GM19099 (cell line): ENCODE data around the gene PHACTR3.

Experiments
- POLR2A ChIP-seq: IDR thresholded peaks from 3 replicates; pipeline ENCODE4 v1.6.1; 2011; ENCODE audit warnings: low read depth; ENCODE audit not compliant: insufficient read length; ENCODE audit errors: extremely low read depth

The PHACTR3 gene

GRCh38 chr20:59598625-59599310, 5.6 kb upstream of the PHACTR3 start:
- no peak for TF ChIP-seq POLR2A

GRCh38 chr20:59599941-59600340, 4.4 kb upstream of the PHACTR3 start:
- TF ChIP-seq POLR2A: no peak

GRCh38 chr20:59600472-59600871, 3.9 kb upstream of the PHACTR3 start:
- TF ChIP-seq POLR2A: no peak

- TF ChIP-seq POLR2A: no peak
Observed at GRCh38 chr20:59602546-59603080, 1.7 kb upstream of the PHACTR3 start.

GRCh38 chr20:59603176-59603575, 1.2 kb upstream of the PHACTR3 start:
- no peak for TF ChIP-seq POLR2A

- no peak for TF ChIP-seq POLR2A
Observed at GRCh38 chr20:59604741-59605600, 631 bp downstream of the PHACTR3 start.

DNA sequence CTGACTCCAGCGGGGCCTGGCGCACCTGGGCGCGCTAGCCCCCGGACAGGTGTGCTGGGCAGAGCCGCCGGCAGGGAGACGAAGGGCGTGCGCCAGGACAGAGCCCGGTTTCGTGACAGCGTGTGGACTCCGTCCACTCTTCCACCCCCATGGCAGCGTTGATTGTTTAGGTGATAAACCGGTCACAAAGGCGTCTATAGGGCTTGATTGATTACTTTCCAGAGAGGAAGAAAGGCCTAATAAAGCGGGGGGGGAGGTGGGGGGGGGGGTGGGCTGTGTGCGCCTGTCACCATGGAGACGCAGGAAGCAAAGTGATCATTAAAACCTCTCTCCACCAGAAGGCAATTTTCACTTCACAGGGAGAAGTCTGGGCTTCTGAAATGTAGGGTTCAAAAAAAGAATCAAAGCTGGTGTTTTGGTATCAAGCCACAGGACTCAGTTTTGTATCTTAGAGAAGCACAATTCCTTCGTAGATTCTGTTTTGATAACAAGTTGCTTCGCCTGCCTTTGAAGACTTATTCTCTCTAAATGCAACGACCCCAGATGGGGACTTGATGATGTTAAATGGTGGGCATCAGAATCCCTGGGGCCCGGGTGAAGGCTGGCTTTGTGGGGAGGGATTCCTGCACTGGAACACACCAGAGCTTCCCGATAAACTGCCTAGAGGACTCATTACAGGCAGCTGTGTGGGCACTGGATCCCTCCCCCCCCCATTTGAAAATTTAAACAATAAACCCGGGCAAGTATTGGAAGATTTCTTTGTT, 1.4 kb downstream of the PHACTR3 start:
- no peak for TF ChIP-seq POLR2A

DNA sequence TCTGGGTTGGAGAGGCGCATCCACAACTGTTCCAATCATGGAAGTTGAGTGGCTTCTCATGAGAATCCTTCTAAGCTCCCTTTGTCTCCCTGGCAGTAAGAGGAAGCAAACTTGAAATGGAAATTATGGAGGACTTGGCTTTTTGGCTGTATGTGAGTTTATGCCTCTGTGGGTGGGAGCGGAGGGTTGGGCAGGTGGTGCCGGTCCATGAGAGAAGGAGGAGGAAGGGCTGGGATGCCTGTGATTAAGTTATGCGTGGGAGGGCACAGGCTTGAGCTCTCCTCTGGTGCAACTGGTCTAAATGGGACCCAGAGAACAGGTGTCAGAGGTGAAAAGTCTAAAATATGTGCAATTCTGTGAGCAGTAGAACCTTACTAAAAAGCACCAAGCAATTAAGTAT, 2.2 kb downstream of the PHACTR3 start:
- no peak for TF ChIP-seq POLR2A

DNA sequence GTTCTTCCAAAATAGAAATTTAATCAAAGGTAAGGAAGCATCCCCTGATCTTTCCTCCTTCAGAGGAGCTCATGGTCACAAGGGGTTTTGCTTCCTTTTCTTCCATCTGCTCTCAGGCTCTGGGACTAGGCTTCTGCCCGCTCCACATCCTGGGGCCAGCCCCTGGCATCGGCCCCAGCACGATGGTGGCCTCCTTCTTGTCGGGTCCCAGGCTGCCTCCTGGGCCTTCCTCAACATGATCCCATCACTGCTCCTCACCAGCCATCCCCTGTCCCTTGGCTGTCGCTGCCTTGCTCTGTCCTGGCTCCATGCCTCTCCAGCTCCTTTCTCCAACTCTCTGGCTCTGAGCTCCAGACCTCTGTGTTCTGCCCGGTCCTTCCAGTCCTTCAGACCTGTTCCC, 4.1 kb downstream of the PHACTR3 start:
- TF ChIP-seq POLR2A: no peak

DNA sequence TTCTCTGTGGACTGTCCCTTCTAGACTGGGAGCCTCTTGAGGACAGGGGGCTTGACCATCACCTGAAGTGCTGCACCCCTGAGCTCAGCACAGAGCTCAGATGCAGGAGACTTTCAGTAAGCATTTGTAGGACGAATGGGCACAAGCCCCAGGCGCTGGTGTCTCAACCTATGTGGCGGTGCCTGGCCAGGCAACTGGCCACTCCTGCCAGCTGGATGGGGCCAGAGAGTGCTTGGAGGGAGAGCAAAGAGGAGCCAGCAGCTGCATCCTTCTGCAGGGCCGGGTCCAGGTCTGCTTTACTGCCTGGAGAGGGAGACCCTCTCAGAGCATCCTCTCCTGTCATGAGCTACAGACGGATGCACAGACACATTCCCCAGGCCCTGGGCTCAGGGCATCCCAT, 4.5 kb downstream of the PHACTR3 start:
- no peak for TF ChIP-seq POLR2A

DNA sequence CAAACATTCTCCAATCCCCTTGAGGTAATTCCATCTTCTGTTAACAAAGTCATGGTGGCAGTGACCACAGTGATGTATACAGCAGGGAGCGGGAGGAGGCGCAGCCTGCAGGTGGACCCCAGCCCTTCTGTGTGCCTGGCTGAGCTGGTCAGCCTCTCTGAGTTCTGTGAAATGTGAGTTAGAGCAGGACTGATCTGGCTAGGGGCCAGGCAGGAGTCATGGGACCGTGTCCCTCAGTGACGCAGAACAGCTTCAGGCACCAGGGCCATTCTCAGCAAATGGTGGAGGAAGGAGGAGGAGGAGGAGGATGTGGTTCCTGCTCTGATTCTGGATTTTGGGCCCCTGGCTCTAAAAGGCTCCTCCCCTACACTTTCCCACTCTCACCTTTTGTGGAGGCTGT, 6.9 kb downstream of the PHACTR3 start:
- no peak for TF ChIP-seq POLR2A

DNA sequence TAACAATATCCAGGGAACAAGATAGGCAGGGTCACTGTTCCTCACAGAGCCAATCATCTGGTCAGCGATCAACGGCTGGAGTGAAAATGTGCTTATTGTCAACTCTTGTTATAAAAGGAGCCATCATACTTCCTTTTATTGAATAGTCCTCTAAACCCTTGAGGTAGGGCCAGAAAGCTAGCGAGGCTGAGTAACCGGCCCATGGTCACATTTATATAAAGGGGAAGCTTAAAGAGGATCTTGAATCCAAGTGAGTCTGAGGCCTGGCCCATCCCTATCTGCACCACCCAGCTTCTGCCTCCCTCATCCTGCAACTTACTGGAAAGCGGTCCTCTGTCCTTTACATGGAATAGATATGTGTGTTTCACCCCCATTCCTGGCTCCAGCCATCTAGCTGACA, 9.5 kb downstream of the PHACTR3 start:
- TF ChIP-seq POLR2A: no peak

- no peak for TF ChIP-seq POLR2A
Observed at GRCh38 chr20:59614714-59615113, 10.4 kb downstream of the PHACTR3 start.

- TF ChIP-seq POLR2A: no peak
Observed at GRCh38 chr20:59616306-59616705, 12.0 kb downstream of the PHACTR3 start.

GRCh38 chr20:59617221-59617620, 12.9 kb downstream of the PHACTR3 start:
- TF ChIP-seq POLR2A: no peak
